H1 (cell line): Measurements from ENCODE around the gene SCAPER. TPM values are rescaled to one million over a fixed set of nuclear protein-coding genes. Genes with fewer than 3 reads are reported as not detected.

Experiments
- BCL11A ChIP-seq, 2 experiments: IDR thresholded peaks; one replicate each; pipeline ENCODE4 v1.6.1; 2011; ENCODE audit warnings: low read depth in 2 of 2, low read length in 2 of 2, mild to moderate bottlenecking in 2 of 2
- JUND ChIP-seq: IDR thresholded peaks from 2 replicates; pipeline ENCODE4 v1.6.1; 2011; ENCODE audit warnings: mild to moderate bottlenecking, improper control_type of control experiment, low read length
- KDM4A ChIP-seq: IDR thresholded peaks from one replicate; pipeline ENCODE4 v1.7.1; 2012; ENCODE audit warnings: low read depth, mild to moderate bottlenecking, moderate library complexity, low read length, inconsistent platforms; ENCODE audit not compliant: severe bottlenecking
- polyA plus RNA-seq, 7 experiments: library from polyadenylated mRNA; depleted of rRNA in 3 of 7; stranded (reverse) in 5 of 7; unstranded in 2 of 7; fragments of >200 nt in 5 of 7; fragments of 200-250 nt in 2 of 7; gene quantifications; 1 replicate in 5 of 7; 2 replicates in 1 of 7; 4 replicates in 1 of 7; pipeline versions ENCODE4 v1.2.1 to v1.2.3, GENCODE V29; 2011 to 2013; ENCODE audit warnings: missing spikeins in 2 of 7, mixed read lengths in 2 of 7
- total RNA-seq: library from RNA; stranded (reverse); fragmentation: NEBNext Ultra II Directional; extraction: Animal tissue kit (Norgen Biotek cat#: 25700); gene quantifications from 2 replicates; pipeline ENCODE4 v1.2.1, GENCODE V29; 2021

SCAPER gene
- total and polyA plus RNA-seq, 2 of the 8 experiments (the other 6 are each of a cell fraction or from before 2014, with no cell fraction given), result 1.6 to 6.8 TPM

DNA sequence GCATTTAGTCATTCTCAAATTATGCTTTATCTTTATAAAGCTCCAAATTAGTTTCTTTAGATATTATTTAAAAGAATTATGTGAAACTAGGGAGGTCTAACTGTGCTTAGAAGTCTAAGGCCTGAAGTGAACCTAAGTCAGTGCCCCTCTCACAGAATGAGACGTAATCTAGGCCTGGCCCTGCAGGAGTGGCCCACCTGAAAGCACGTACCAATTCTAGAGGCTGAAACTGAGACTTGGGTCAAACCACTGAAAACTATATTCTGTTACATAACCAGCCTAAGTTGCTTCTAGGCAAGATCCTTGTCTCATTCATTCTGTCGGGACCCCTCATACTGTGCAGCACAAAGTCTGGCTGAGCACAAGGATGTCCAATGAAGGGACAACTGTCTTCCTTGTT, 424.9 kb downstream of the SCAPER start (continued):
- TF ChIP-seq JUND, result no peak
- no peak for TF ChIP-seq KDM4A
- TF ChIP-seq BCL11A (IDR thresholded peaks at IDR 0.05; ENCODE audit: low read depth in 2 of 2, low read length in 2 of 2), result no peak
- TF ChIP-seq, all 59 proteins: peak for 0
